ENCODE data around the gene REPIN1. TPM values are rescaled to one million over a fixed set of nuclear protein-coding genes. Genes with fewer than 3 reads are reported as not detected.

Gene REPIN1
- total and polyA plus RNA-seq, 9 donors, result 39.5 to 88.6 (median 75.9) TPM

DNA sequence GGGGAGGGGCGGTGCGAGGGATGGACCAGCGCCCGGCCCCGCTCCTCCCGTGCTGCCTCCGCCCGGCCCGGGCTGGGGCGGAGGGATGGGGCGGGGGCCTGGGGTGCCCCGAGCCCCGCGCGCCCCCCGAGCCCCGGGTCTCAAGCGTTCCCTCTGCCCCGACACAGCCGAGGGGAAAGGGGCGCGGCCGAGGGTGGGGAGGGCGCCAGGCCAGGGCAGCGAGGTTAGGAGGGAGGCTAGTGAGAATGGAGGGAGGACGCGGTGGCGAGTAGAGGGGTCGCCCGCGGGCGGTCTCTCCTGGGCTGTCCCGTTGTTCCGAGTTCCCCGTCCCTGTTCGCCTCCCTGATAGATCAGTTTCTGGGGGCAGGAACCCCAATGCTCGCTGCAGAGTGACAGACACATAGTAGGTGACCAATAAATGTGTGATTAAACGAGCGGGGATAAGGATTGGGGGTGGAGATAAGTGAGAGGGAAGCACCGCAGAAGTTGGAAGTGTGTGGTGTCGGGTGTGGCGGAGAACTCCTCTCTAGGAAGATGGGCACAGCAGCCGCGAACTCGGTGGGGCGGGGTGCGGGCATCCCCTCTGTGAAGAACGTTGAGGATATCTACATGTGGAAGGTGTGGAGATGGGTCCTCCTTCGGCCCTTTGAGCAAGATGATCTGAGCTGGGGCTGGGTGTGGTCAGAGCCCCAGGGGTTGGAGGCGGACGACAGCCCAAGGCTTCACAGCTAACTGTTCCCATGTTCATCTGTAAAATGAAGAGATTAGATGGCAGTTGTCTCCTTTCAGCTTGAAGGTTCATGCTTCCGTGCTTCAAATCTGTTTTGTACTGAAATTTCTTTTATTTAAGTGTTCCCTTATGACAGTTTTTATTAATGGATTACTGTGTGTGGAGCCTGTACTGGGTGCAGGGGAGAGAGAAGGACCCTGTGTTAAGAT is 11.1 kb downstream of the REPIN1 start:
- DNase-seq, result no peak
- WGBS (ENCODE audit: insufficient coverage), result under 1% methylated on average over 49 of the region's 52 CpGs
- H3K27me3 ChIP-seq (ENCODE audit: control insufficient read depth, insufficient read depth, low read length), result no peaks in the 10 kb centered on the region
- H3K4me1 ChIP-seq (ENCODE audit: control insufficient read depth, insufficient read depth, low read length), result peaks cover 66% of the 10 kb centered on the region
- no peaks in the 10 kb centered on the region for H3K9me3 ChIP-seq (replicated peaks; ENCODE audit: control insufficient read depth, low read depth, low read length)
- H3K36me3 ChIP-seq (ENCODE audit: control insufficient read depth, insufficient read depth, low read length), result peaks cover under 1% of the 10 kb centered on the region
- H3K27ac ChIP-seq (ENCODE audit: low read length), result peak overlapping the region; percentile 87
- peak overlapping the region; percentile 74 for H3K4me3 ChIP-seq (ENCODE audit: low read length)

DNA sequence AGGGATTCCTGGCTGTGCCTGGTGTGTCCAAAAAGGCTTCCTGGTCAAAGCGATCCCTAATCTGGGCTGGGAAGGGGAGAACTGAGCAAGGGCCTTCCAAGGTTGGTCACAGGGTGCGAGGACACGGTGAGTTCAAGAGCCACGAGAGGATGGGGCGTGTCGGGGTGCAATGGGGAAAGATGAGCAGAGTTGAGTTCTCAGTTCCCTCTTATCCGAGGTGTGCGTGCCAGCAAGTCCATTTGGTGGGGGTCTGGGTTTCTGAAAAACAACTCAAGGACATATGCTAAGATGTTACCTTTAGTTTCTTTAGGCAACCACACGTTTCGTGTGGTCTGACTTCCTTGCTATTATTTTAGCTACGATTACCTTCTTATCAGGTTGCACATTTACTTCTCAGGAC is 11.8 kb downstream of the REPIN1 start:
- H3K27me3 ChIP-seq (ENCODE audit: control insufficient read depth, insufficient read depth, low read length), result no peaks in the 10 kb centered on the region
- H3K4me1 ChIP-seq (ENCODE audit: control insufficient read depth, insufficient read depth, low read length), result peaks cover 74% of the 10 kb centered on the region
- DNase-seq, result no peak
- no peaks in the 10 kb centered on the region for H3K36me3 ChIP-seq (ENCODE audit: control insufficient read depth, insufficient read depth, low read length)
- no peak overlapping the region for H3K4me3 ChIP-seq (ENCODE audit: low read length)
- 75% methylated on average over 9 of the region's 11 CpGs for WGBS (ENCODE audit: insufficient coverage)
- H3K27ac ChIP-seq (ENCODE audit: low read length), result no peak overlapping the region
- no peaks in the 10 kb centered on the region for H3K9me3 ChIP-seq (replicated peaks; ENCODE audit: control insufficient read depth, low read depth, low read length)

DNA sequence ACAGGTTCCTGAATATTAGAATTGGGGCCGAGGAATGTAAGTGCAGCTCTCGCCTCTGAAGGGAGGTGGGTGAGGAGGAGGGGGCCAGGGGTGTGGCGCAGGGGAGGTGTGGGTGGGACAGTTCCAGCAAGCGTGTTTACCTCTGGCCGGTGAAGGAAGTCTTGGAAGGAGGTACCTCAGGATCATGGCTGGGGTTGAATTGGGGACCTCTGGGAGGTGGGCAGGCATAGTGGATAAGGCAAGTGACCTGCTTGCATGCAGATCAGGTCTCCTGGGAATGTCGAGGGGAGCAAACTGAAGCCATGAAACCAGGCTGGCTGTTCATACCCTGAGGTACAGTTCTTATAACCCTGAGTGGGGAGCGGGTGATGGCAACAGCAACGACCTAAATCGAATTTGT is 12.5 kb downstream of the REPIN1 start:
- DNase-seq, result no peak
- H3K9me3 ChIP-seq (replicated peaks; ENCODE audit: control insufficient read depth, low read depth, low read length), result no peaks in the 10 kb centered on the region
- no peaks in the 10 kb centered on the region for H3K36me3 ChIP-seq (ENCODE audit: control insufficient read depth, insufficient read depth, low read length)
- WGBS (ENCODE audit: insufficient coverage), result 76% methylated on average over 9 of the region's 9 CpGs
- H3K27me3 ChIP-seq (ENCODE audit: control insufficient read depth, insufficient read depth, low read length), result no peaks in the 10 kb centered on the region
- H3K4me3 ChIP-seq (ENCODE audit: low read length), result no peak overlapping the region
- H3K27ac ChIP-seq (ENCODE audit: low read length), result no peak overlapping the region
- H3K4me1 ChIP-seq (ENCODE audit: control insufficient read depth, insufficient read depth, low read length), result peaks cover 80% of the 10 kb centered on the region

GRCh38 chr7:150381785-150382122 is 13.1 kb downstream of the REPIN1 start:
- WGBS (ENCODE audit: insufficient coverage), result 94% methylated on average over 1 of the region's 1 CpG
- Histone ChIP-seq H3K9me3 (replicated peaks; ENCODE audit: control insufficient read depth, low read depth, low read length) (no peaks in the 10 kb centered on the region), H3K4me1 (ENCODE audit: control insufficient read depth, insufficient read depth, low read length) (peaks cover 81% of the 10 kb centered on the region)

DNA sequence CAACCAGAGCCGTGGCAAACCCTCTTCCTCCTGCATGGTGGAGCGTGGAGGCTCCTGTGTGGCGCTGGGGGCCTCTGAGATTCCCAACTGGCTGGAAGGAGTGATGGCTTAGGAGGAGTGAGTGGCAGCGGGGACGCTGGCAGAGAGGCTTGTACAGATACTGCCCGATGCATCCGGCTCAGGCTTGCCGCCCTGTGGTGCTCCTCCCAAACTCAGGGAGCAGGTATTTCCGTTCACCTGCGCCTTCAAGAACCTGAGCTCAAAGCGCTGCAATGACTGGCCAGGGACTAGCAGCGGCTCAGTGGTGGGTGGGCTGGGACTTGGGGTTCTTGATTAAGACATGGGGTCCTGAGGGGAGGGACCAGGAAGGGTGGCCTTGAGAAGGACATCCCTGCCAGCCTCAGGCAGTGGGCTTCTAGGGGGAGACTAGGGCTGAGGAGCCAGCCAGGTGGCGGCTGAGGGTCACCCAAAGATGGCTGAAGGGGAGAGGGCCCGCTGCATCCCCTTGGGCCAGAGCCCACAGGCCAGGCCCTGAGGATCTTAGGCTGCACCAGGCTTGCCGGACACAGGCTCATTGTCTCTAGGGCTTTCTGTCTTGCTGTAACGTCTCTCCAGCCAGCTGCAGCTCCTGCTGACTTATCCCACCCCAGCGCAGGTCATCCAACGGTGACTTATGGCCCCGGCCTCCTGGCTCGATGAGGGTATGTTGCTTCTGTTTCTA is 13.7 kb downstream of the REPIN1 start:
- 74% methylated on average over 12 of the region's 20 CpGs for WGBS (ENCODE audit: insufficient coverage)
- Histone ChIP-seq H3K4me1 (ENCODE audit: control insufficient read depth, insufficient read depth, low read length) (peaks cover 82% of the 10 kb centered on the region), H3K27ac (ENCODE audit: low read length) (peak overlapping the region; percentile 47), H3K9me3 (replicated peaks; ENCODE audit: control insufficient read depth, low read depth, low read length) (no peaks in the 10 kb centered on the region), H3K27me3 (ENCODE audit: control insufficient read depth, insufficient read depth, low read length) (no peaks in the 10 kb centered on the region), H3K36me3 (ENCODE audit: control insufficient read depth, insufficient read depth, low read length) (no peaks in the 10 kb centered on the region), H3K4me3 (ENCODE audit: low read length) (no peak overlapping the region)
- no peak for DNase-seq

More at GRCh38 chr7:150381785-150382122, 13.1 kb downstream of the REPIN1 start:
- no peak for DNase-seq
- Histone ChIP-seq H3K4me3 (ENCODE audit: low read length) (no peak overlapping the region), H3K27ac (ENCODE audit: low read length) (no peak overlapping the region), H3K27me3 (ENCODE audit: control insufficient read depth, insufficient read depth, low read length) (no peaks in the 10 kb centered on the region), H3K36me3 (ENCODE audit: control insufficient read depth, insufficient read depth, low read length) (no peaks in the 10 kb centered on the region)

DNA sequence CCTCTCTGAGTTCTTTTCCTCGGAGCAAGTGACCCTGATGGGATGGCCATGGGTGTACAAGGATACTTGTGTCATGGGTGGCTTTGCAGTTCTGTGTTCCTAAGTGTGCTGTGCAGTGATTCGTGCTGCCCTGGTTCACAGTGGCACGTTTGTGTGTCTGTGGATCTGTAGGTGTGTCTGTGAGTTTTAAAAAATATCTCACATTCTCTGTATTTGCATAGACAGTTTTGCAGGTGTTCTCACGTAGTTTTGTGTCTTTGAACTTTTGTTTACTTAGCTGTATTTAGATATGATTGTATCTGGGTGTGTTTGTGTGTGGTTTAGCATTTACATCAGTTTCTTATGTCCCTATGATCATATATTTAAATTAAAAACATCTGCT is 14.2 kb downstream of the REPIN1 start:
- Histone ChIP-seq H3K4me3 (ENCODE audit: low read length) (no peak overlapping the region), H3K4me1 (ENCODE audit: control insufficient read depth, insufficient read depth, low read length) (peaks cover 78% of the 10 kb centered on the region), H3K36me3 (ENCODE audit: control insufficient read depth, insufficient read depth, low read length) (no peaks in the 10 kb centered on the region), H3K27ac (ENCODE audit: low read length) (no peak overlapping the region), H3K9me3 (replicated peaks; ENCODE audit: control insufficient read depth, low read depth, low read length) (no peaks in the 10 kb centered on the region), H3K27me3 (ENCODE audit: control insufficient read depth, insufficient read depth, low read length) (no peaks in the 10 kb centered on the region)
- no peak for DNase-seq
- WGBS (ENCODE audit: insufficient coverage), result no CpG with 5 or more reads among the region's 4 CpGs

DNA sequence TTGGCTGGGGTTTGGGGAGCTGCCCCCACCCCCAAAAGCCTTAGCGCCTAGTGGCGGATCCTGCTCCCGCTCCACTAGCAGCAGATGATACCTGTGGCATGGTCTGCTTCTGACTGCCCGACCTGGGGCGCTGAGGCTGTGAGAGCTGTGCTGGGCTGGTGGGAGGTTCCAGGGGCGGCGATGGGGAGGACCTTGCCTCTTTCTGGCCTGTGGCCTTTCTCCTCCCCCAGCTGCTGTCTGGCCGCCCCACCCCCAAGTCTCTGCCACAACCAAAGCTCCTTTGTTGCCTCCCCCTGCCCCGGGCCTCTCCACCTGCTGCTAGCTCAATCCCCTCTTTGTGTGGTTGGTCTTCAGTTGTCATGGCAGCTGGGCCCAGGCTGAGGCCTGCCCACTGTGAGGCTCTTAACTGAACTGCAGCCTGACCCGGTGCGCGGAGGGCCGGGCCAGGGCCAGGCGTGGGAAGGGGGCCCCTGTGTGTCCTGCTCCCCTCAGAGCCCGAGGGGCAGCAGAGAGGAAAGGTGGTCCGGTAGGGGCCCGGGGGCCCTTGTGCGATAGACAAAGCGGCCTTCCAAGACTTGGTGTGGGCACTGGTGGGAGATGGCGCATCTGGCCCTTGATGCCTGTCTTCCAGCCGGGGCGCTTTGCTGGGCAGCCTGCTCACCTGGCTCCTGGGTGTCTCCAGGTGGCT is 15.2 kb downstream of the REPIN1 start:
- peak overlapping the region; percentile 88 for H3K27ac ChIP-seq (ENCODE audit: low read length)

DNA sequence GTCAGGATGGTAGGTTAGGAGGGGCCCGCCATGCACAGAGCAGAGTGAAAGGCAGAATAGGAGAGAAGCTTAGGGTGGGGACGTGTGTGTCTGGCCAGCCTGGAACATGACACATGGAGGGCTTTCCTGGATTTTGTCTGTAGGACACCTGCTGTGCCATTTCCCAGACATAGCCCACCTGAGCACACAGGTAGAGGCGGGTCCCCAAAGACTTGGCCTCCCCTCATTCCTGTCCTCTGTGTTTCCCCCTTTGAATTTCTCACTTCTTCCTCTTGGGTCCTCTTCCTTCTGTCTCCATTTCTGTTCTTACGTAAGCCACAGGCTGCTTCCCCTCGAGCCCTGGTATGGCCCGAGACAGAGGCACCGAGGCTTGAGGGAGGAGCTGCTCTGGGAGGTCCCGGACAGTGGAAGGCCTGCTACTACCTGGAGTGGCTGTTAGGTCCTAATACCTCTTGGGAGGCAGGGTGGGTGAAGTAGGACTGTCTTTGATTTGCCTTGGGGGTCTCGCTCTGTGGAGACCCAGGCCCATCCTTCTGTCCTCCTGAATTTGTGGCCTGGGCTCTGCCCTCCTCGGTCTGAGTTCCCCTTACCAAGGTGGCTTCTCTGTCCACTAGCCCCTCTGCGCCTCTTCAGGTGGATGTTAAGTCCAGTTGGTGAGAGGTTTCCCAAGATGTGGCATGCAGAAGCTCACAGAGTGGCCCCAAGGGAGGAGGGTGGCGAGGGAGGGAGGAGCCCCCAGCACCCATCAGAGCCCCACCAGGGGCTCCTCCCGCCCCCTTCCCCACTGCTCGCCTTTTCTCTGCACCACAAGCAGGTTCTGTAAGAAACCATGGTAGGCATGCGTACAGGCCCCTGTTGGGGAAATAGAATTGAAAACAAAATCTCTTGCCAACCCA is 16.0 kb downstream of the REPIN1 start:
- Histone ChIP-seq H3K9me3 (replicated peaks; ENCODE audit: control insufficient read depth, low read depth, low read length) (no peaks in the 10 kb centered on the region), H3K27ac (ENCODE audit: low read length) (peak overlapping the region; percentile 88), H3K36me3 (ENCODE audit: control insufficient read depth, insufficient read depth, low read length) (peaks cover 14% of the 10 kb centered on the region), H3K4me3 (ENCODE audit: low read length) (no peak overlapping the region), H3K27me3 (ENCODE audit: control insufficient read depth, insufficient read depth, low read length) (no peaks in the 10 kb centered on the region), H3K4me1 (ENCODE audit: control insufficient read depth, insufficient read depth, low read length) (peaks cover 86% of the 10 kb centered on the region)
- WGBS (ENCODE audit: insufficient coverage), result 83% methylated on average over 2 of the region's 15 CpGs
- no peak for DNase-seq

More for the DNA sequence above, 15.2 kb downstream of the REPIN1 start:
- Histone ChIP-seq H3K36me3 (ENCODE audit: control insufficient read depth, insufficient read depth, low read length) (peaks cover 6% of the 10 kb centered on the region), H3K27me3 (ENCODE audit: control insufficient read depth, insufficient read depth, low read length) (no peaks in the 10 kb centered on the region), H3K4me3 (ENCODE audit: low read length) (no peak overlapping the region), H3K9me3 (replicated peaks; ENCODE audit: control insufficient read depth, low read depth, low read length) (no peaks in the 10 kb centered on the region), H3K4me1 (ENCODE audit: control insufficient read depth, insufficient read depth, low read length) (peaks cover 78% of the 10 kb centered on the region)
- peak; percentile 89 for DNase-seq
- 59% methylated on average over 16 of the region's 22 CpGs for WGBS (ENCODE audit: insufficient coverage)

DNA sequence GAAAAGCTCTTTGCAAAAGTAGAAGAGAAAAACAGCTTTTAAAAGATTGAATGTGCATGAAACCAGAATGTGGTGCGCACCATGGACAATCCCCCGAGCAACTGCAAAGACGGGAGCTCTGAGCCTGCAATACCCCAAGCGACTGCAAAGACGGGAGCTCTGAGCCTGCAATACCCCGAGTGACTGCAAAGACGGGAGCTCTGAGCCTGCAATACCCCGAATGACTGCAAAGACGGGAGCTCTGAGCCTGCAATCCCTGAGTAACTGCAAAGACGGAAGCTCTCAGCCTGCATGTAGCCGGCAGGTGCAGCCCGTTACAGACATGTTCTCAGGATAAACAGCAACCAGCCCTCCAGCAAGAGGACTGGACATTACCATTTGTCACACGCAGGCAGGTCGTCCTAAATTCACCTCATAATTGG is 16.7 kb downstream of the REPIN1 start:
- Histone ChIP-seq H3K27ac (ENCODE audit: low read length) (peak overlapping the region; percentile 59), H3K36me3 (ENCODE audit: control insufficient read depth, insufficient read depth, low read length) (peaks cover 18% of the 10 kb centered on the region), H3K9me3 (replicated peaks; ENCODE audit: control insufficient read depth, low read depth, low read length) (no peaks in the 10 kb centered on the region), H3K4me1 (ENCODE audit: control insufficient read depth, insufficient read depth, low read length) (peaks cover 80% of the 10 kb centered on the region), H3K4me3 (ENCODE audit: low read length) (no peak overlapping the region), H3K27me3 (ENCODE audit: control insufficient read depth, insufficient read depth, low read length) (no peaks in the 10 kb centered on the region)
- 51% methylated on average over 12 of the region's 14 CpGs for WGBS (ENCODE audit: insufficient coverage)
- no peak for DNase-seq
